ENCODE measurements around the gene PDXDC1.
"Not testable (repeated sequence)": the region's sequence is repeated elsewhere in the genome, so short reads cannot be mapped to it uniquely, and the experiment has no call there.

The PDXDC1 gene

GRCh38 chr16:15157644-15158043, 182.8 kb downstream of the PDXDC1 start:
- not testable (repeated sequence) for DNase-seq (ENCODE audit: low read depth in 2 of 2)

GRCh38 chr16:15159671-15160070, 184.8 kb downstream of the PDXDC1 start:
- not testable (repeated sequence) for DNase-seq (ENCODE audit: low read depth in 2 of 2)

GRCh38 chr16:15160571-15160970, 185.7 kb downstream of the PDXDC1 start:
- not testable (repeated sequence) for DNase-seq (ENCODE audit: low read depth in 2 of 2)

- DNase-seq (ENCODE audit: low read depth in 2 of 2): not testable (repeated sequence)
Observed at GRCh38 chr16:15163055-15163454, 188.2 kb downstream of the PDXDC1 start.

GRCh38 chr16:15166177-15166576, 191.4 kb downstream of the PDXDC1 start:
- not testable (repeated sequence) for DNase-seq (ENCODE audit: low read depth in 2 of 2)

- not testable (repeated sequence) for DNase-seq (ENCODE audit: low read depth in 2 of 2)
Observed at GRCh38 chr16:15168303-15168702, 193.5 kb downstream of the PDXDC1 start.

- not testable (repeated sequence) for DNase-seq (ENCODE audit: low read depth in 2 of 2)
Observed at GRCh38 chr16:15168953-15169652, 194.3 kb downstream of the PDXDC1 start.

GRCh38 chr16:15179909-15180308, 205.1 kb downstream of the PDXDC1 start:
- DNase-seq (ENCODE audit: low read depth in 2 of 2): not testable (repeated sequence)

- not testable (repeated sequence) for DNase-seq (ENCODE audit: low read depth in 2 of 2)
Observed at GRCh38 chr16:15180946-15181345, 206.1 kb downstream of the PDXDC1 start.

GRCh38 chr16:15184000-15184399, 209.2 kb downstream of the PDXDC1 start:
- not testable (repeated sequence) for DNase-seq (ENCODE audit: low read depth in 2 of 2)

Data from fibroblast of skin of left biceps (primary cell).